Esophagus squamous epithelium (tissue), 4 donors: ENCODE data around the gene GRK5.

Experiments
- POLR2A ChIP-seq, 4 donors: fragments of 450-650 bp; IDR thresholded peaks; one replicate each; pipeline ENCODE4 v1.6.1; 2017; ENCODE audit warnings: antibody characterized with exemption in 4 of 4, mild to moderate bottlenecking in 4 of 4, moderate library complexity in 3 of 4
- TF ChIP-seq, protein P1 (sequence below), 6 experiments: fragments of 450-650 bp in 4 of 6; fragments of 200-600 bp in 2 of 6; sonication (generic) in 2 of 6; IDR thresholded peaks; one replicate each; pipeline ENCODE4 v1.5.1; 2016 to 2019; ENCODE audit warnings: antibody characterized with exemption in 6 of 6, mild to moderate bottlenecking in 4 of 6, moderate library complexity in 4 of 6

DNA sequence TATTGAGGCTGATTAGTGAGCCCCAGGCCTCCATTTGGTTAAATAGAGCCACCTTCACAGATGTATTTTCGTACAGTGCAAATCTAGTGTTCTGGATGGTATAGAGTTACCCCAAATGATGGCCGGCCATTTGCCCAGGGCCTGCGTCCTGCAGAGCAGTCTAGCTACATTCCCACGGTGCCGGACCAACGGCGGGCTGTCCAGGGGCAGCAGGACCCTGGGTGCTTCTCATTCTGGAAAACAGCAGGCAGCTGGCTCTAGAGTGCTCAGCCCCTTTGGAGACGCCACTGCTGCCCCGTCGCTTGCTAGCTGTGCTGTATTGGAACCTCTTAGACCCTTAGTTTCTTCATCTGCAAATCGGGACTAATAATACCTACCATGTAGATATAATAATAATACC lies 186.1 kb downstream of the GRK5 start:
- TF ChIP-seq, protein P1, sequence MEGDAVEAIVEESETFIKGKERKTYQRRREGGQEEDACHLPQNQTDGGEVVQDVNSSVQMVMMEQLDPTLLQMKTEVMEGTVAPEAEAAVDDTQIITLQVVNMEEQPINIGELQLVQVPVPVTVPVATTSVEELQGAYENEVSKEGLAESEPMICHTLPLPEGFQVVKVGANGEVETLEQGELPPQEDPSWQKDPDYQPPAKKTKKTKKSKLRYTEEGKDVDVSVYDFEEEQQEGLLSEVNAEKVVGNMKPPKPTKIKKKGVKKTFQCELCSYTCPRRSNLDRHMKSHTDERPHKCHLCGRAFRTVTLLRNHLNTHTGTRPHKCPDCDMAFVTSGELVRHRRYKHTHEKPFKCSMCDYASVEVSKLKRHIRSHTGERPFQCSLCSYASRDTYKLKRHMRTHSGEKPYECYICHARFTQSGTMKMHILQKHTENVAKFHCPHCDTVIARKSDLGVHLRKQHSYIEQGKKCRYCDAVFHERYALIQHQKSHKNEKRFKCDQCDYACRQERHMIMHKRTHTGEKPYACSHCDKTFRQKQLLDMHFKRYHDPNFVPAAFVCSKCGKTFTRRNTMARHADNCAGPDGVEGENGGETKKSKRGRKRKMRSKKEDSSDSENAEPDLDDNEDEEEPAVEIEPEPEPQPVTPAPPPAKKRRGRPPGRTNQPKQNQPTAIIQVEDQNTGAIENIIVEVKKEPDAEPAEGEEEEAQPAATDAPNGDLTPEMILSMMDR (IDR thresholded peaks at IDR 0.05), result no peak
- TF ChIP-seq POLR2A (IDR thresholded peaks at IDR 0.05), result no peak
